ENCODE measurements around the gene SUPT7L.

The SUPT7L gene

DNA sequence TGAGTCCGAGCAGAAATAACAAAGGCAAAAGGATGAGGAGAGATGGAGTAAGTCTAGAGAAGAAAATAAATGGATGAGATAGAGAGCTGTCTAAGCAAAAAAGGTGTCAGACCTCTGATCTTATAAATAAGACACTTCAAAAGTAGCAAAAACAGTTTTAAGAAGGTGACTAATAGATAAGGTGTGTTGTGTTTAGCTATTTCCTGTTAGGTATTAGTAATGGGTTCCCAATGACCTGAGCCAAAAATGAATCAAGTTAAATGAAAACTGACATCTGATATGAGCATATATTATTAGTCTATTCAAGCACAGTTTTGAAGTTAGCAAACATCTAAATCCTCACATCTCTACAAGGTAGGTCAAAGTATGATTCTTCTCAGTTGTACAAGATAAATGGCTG lies 10.6 kb downstream of the SUPT7L start:
- peak; percentile 71 for DNase-seq (ENCODE audit: low read depth)
- TF ChIP-seq, protein P1, sequence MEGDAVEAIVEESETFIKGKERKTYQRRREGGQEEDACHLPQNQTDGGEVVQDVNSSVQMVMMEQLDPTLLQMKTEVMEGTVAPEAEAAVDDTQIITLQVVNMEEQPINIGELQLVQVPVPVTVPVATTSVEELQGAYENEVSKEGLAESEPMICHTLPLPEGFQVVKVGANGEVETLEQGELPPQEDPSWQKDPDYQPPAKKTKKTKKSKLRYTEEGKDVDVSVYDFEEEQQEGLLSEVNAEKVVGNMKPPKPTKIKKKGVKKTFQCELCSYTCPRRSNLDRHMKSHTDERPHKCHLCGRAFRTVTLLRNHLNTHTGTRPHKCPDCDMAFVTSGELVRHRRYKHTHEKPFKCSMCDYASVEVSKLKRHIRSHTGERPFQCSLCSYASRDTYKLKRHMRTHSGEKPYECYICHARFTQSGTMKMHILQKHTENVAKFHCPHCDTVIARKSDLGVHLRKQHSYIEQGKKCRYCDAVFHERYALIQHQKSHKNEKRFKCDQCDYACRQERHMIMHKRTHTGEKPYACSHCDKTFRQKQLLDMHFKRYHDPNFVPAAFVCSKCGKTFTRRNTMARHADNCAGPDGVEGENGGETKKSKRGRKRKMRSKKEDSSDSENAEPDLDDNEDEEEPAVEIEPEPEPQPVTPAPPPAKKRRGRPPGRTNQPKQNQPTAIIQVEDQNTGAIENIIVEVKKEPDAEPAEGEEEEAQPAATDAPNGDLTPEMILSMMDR (IDR thresholded peaks at IDR 0.05; ENCODE audit: insufficient read depth, low read depth, low read length, missing control alignments) = no peak
- no peak overlapping the region for H3K4me3 ChIP-seq (ENCODE audit: low read length)

DNA sequence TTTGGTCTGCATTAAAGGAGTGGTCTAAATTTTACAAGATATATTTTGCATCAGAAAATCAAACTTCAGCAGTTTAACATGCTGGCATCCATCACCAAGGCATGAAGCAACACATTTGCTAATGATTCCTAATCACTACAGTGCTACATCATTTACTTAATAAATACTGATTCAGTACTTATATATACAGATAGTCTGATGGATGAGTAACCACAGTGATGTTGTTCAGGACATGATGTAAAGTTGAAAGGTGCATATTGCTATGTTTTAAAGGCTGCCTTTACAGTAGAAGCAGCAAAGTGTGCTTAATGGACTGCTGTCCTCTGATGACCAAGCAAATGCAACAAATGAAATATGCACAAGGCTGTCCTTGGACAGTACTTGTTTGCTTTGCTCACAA lies 11.1 kb downstream of the SUPT7L start:
- TF ChIP-seq, protein P1 (IDR thresholded peaks at IDR 0.05; ENCODE audit: insufficient read depth, low read depth, low read length, missing control alignments) = no peak
- no peak overlapping the region for H3K4me3 ChIP-seq (ENCODE audit: low read length)
- DNase-seq (ENCODE audit: low read depth) = peak; percentile 43

DNA sequence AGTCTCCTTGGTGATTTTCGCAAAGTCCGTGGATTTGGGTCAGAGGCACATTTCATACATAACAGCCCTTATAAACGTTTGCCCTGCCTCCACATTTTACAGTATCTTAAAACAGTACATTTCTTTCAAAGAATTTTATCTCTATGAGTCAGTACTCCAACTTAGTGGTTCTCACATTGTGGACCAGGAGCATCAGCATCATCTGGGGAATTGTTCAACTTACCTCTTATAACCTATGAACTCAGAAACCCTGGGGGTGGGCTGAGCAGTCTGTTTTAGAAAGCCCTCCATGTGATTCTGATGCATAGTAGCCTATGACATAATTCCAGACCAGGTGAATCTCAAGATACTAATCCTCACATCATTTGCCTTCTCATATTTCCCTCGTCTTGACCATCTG lies 12.4 kb downstream of the SUPT7L start:
- no peak for DNase-seq (ENCODE audit: low read depth)
- H3K4me3 ChIP-seq (ENCODE audit: low read length) = no peak overlapping the region
- TF ChIP-seq, protein P1 (IDR thresholded peaks at IDR 0.05; ENCODE audit: insufficient read depth, low read depth, low read length, missing control alignments) = no peak

- TF ChIP-seq, protein P1 (IDR thresholded peaks at IDR 0.05; ENCODE audit: insufficient read depth, low read depth, low read length, missing control alignments) = no peak
- no peak for DNase-seq (ENCODE audit: low read depth)
- H3K4me3 ChIP-seq (ENCODE audit: low read length) = no peak overlapping the region
Measured at GRCh38 chr2:27647737-27648136, 15.7 kb downstream of the SUPT7L start.

DNA sequence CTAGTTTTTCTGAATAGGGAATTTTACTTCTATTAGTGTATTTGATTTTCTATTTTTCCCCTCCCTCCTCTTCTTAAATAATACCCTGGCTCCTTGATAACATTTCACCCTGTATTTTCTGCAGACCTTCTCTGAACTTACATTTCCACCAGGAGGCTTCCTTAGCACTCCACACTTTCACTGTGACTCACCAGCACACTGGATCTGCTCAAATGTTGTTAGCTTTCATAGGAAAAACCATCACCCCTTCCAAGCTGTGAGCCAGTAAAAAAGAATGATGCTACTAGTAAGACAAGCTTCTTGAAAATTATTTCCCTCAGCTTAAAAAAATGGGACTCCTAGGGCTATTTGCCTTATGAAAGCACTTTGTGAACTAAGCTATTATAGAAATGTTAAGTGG lies 16.1 kb downstream of the SUPT7L start:
- TF ChIP-seq, protein P1 (IDR thresholded peaks at IDR 0.05; ENCODE audit: insufficient read depth, low read depth, low read length, missing control alignments) = no peak
- H3K4me3 ChIP-seq (ENCODE audit: low read length) = no peak overlapping the region
- no peak for DNase-seq (ENCODE audit: low read depth)

- no peak overlapping the region for H3K4me3 ChIP-seq (ENCODE audit: low read length)
- TF ChIP-seq, protein P1 (IDR thresholded peaks at IDR 0.05; ENCODE audit: insufficient read depth, low read depth, low read length, missing control alignments) = no peak
- DNase-seq (ENCODE audit: low read depth) = no peak
Measured at GRCh38 chr2:27645197-27645596, 18.2 kb downstream of the SUPT7L start.

GRCh38 chr2:27640722-27641245 lies 22.6 kb downstream of the SUPT7L start:
- no peak for DNase-seq (ENCODE audit: low read depth)
- TF ChIP-seq, protein P1 (IDR thresholded peaks at IDR 0.05; ENCODE audit: insufficient read depth, low read depth, low read length, missing control alignments) = no peak
- no peak overlapping the region for H3K4me3 ChIP-seq (ENCODE audit: low read length)

All from epithelial cell of esophagus (primary cell).